H1 (cell line): ENCODE data around the gene PRPH2. TPM values are rescaled to one million over a fixed set of nuclear protein-coding genes. Genes with fewer than 3 reads are reported as not detected.

Source experiments
- CTCF ChIA-PET: fragments of 300-600 bp; sonication (Branson Sonifier 250); formaldehyde crosslinking; loops from one replicate; lab custom pipeline; 2021; ENCODE audit not compliant: partially characterized antibody; lab: Charles Lee
- POLR2A ChIA-PET: fragments of 300-600 bp; sonication (Branson Sonifier 250); formaldehyde crosslinking; loops from one replicate; lab custom pipeline; 2021; ENCODE audit warnings: inconsistent platforms; ENCODE audit not compliant: partially characterized antibody; lab: Charles Lee
- DNase-seq, 2 experiments: peaks; one replicate each; pipeline versions ENCODE4 v3.0.0 to v3.0.0-alpha.2; 2010 to 2022; ENCODE audit warnings: low spot score in 2 of 2, low read depth in 1 of 2, mixed read lengths in 1 of 2
- FAIRE-seq: peaks from 2 replicates; lab custom pipeline; 2011; peaks lifted over from hg19 to GRCh38; lab: Jason Lieb, UNC
- H2AFZ ChIP-seq: 2 replicates; pipeline ENCODE4 v1.8.1; 2012; ENCODE audit warnings: low read length, inconsistent platforms
- H2AK5ac ChIP-seq: 2 replicates; pipeline ENCODE4 v1.6.1; 2013; ENCODE audit warnings: low read depth, low read length
- H2BK120ac ChIP-seq: replicated peaks from 2 replicates; pipeline ENCODE3; 2013; ENCODE audit warnings: low read depth, low read length, inconsistent platforms
- H2BK12ac ChIP-seq: 2 replicates; pipeline ENCODE4 v1.6.1; 2013; ENCODE audit warnings: low read depth, low read length
- H2BK15ac ChIP-seq: 2 replicates; pipeline ENCODE4 v1.6.1; 2013; ENCODE audit warnings: low read length
- H2BK20ac ChIP-seq: 2 replicates; pipeline ENCODE4 v1.6.1; 2013; ENCODE audit warnings: low read length
- H2BK5ac ChIP-seq: 2 replicates; pipeline ENCODE4 v1.6.1; 2013; ENCODE audit warnings: low read depth, low read length
- H3K14ac ChIP-seq: 2 replicates; pipeline ENCODE4 v1.6.1; 2013; ENCODE audit warnings: inconsistent platforms; ENCODE audit not compliant: insufficient read length
- H3K18ac ChIP-seq: 2 replicates; pipeline ENCODE4 v1.6.1; 2013; ENCODE audit warnings: low read length; ENCODE audit errors: extremely low read depth
- H3K23ac ChIP-seq: 2 replicates; pipeline ENCODE4 v1.6.1; 2013; ENCODE audit warnings: inconsistent platforms; ENCODE audit not compliant: insufficient read length
- H3K23me2 ChIP-seq: 2 replicates; pipeline ENCODE4 v1.6.1; 2013; ENCODE audit warnings: low read depth, low read length
- H3K27ac ChIP-seq: 2 replicates; pipeline ENCODE4 v1.6.1; 2011; ENCODE audit warnings: low read depth, low read length, inconsistent platforms
- H3K27me3 ChIP-seq, 4 experiments: replicated peaks in 1 of 4; 1 replicate in 1 of 4; 2 replicates in 3 of 4; pipeline versions ENCODE4 v1.6.1 to v1.8.1; 2011 to 2013; ENCODE audit warnings: low read length in 3 of 4, mild to moderate bottlenecking in 3 of 4, inconsistent platforms in 2 of 4, mixed read lengths in 2 of 4, moderate library complexity in 1 of 4; ENCODE audit not compliant: control insufficient read depth in 3 of 4, insufficient read depth in 3 of 4; ENCODE audit errors: extremely low read depth in 1 of 4
- H3K36me3 ChIP-seq, 4 experiments: 2 replicates each; pipeline versions ENCODE4 v1.6.1 to v1.8.1; 2011 to 2013; ENCODE audit warnings: mild to moderate bottlenecking in 4 of 4, low read length in 3 of 4, moderate library complexity in 2 of 4, control low read depth in 1 of 4, inconsistent platforms in 1 of 4; ENCODE audit not compliant: insufficient read depth in 4 of 4, control insufficient read depth in 2 of 4
- H3K4ac ChIP-seq: replicated peaks from 2 replicates; pipeline ENCODE3; 2013; ENCODE audit warnings: low read length, low read depth, mixed read lengths, inconsistent platforms; ENCODE audit not compliant: insufficient read length
- H3K4me1 ChIP-seq, 4 experiments: replicated peaks in 1 of 4; 1 replicate in 1 of 4; 2 replicates in 3 of 4; pipeline versions ENCODE4 v1.6.1 to v1.8.1; 2011 to 2013; ENCODE audit warnings: low read length in 3 of 4, inconsistent platforms in 2 of 4, mixed read lengths in 1 of 4; ENCODE audit not compliant: insufficient read depth in 4 of 4, control insufficient read depth in 3 of 4
- H3K4me2 ChIP-seq, 2 experiments: 2 replicates each; pipeline versions ENCODE4 v1.6.1 to v1.8.1; 2011 to 2013; ENCODE audit warnings: low read depth in 2 of 2, low read length in 2 of 2, control low read depth in 1 of 2, inconsistent platforms in 1 of 2, mild to moderate bottlenecking in 1 of 2; ENCODE audit not compliant: insufficient read depth in 1 of 2
- H3K4me3 ChIP-seq, 4 experiments: fragments of 200-600, 300-600 bp in 1 of 4; sonication (generic), shearing (Covaris generic), sonication (Bioruptor Twin) in 1 of 4; 2 replicates each; pipeline versions ENCODE4 v1.5.1 to v1.8.1; 2011 to 2016; ENCODE audit warnings: low read length in 4 of 4, low read depth in 3 of 4, control low read depth in 2 of 4, inconsistent platforms in 2 of 4, mild to moderate bottlenecking in 2 of 4, mixed read lengths in 1 of 4, moderate library complexity in 1 of 4; ENCODE audit not compliant: insufficient read depth in 2 of 4; ENCODE audit errors: extremely low read depth in 1 of 4
- H3K56ac ChIP-seq: replicated peaks from 2 replicates; pipeline ENCODE3; 2013; ENCODE audit warnings: low read depth, mild to moderate bottlenecking, mixed read lengths, low read length, inconsistent platforms; ENCODE audit not compliant: insufficient read length
- H3K79me1 ChIP-seq: 2 replicates; pipeline ENCODE4 v1.6.1; 2013; ENCODE audit warnings: low read depth, low read length, control low read depth
- H3K79me2 ChIP-seq, 2 experiments: 2 replicates each; pipeline versions ENCODE4 v1.6.1 to v1.8.1; 2012 to 2013; ENCODE audit warnings: low read length in 2 of 2, mild to moderate bottlenecking in 2 of 2, inconsistent platforms in 1 of 2; ENCODE audit not compliant: insufficient read depth in 2 of 2, control insufficient read depth in 1 of 2
- H3K9ac ChIP-seq, 4 experiments: replicated peaks in 1 of 4; 1 replicate in 1 of 4; 2 replicates in 3 of 4; pipeline versions ENCODE4 v1.6.1 to v1.8.1; 2011 to 2013; ENCODE audit warnings: low read depth in 3 of 4, low read length in 3 of 4, control low read depth in 2 of 4, mild to moderate bottlenecking in 2 of 4, moderate library complexity in 2 of 4, inconsistent platforms in 1 of 4; ENCODE audit errors: extremely low read depth in 1 of 4
- H3K9me3 ChIP-seq, 2 experiments: 2 replicates each; pipeline versions ENCODE4 v1.6.1 to v1.8.1; 2012 to 2013; ENCODE audit warnings: mild to moderate bottlenecking in 2 of 2, moderate library complexity in 2 of 2, control low read depth in 1 of 2, inconsistent platforms in 1 of 2, low read depth in 1 of 2, low read length in 1 of 2, mixed read lengths in 1 of 2; ENCODE audit not compliant: insufficient read depth in 2 of 2
- H4K20me1 ChIP-seq, 2 experiments: replicated peaks in 1 of 2; 2 replicates each; pipeline versions ENCODE3 to v1.8.1; 2011 to 2013; ENCODE audit warnings: inconsistent platforms in 2 of 2, low read length in 2 of 2, mild to moderate bottlenecking in 1 of 2; ENCODE audit not compliant: insufficient read depth in 2 of 2, control insufficient read depth in 1 of 2
- H4K5ac ChIP-seq: 2 replicates; pipeline ENCODE4 v1.6.1; 2013; ENCODE audit warnings: low read length, low read depth, mixed read lengths, inconsistent platforms; ENCODE audit not compliant: insufficient read length
- H4K8ac ChIP-seq: 2 replicates; pipeline ENCODE4 v1.8.0; 2013; ENCODE audit warnings: mild to moderate bottlenecking, moderate library complexity, low read length, inconsistent platforms; ENCODE audit not compliant: insufficient read depth; ENCODE audit errors: extremely low read depth
- H4K91ac ChIP-seq: replicated peaks from 2 replicates; pipeline ENCODE3; 2013; ENCODE audit warnings: low read length, mixed read lengths, inconsistent platforms; ENCODE audit not compliant: insufficient read length
- BCL11A ChIP-seq, 2 experiments: IDR thresholded peaks; one replicate each; pipeline ENCODE4 v1.6.1; 2011; ENCODE audit warnings: low read depth in 2 of 2, low read length in 2 of 2, mild to moderate bottlenecking in 2 of 2
- CHD1 ChIP-seq: IDR thresholded peaks from 2 replicates; pipeline ENCODE4 v1.6.1; 2012; ENCODE audit warnings: low read depth, low read length, improper control_type of control experiment
- E2F6 ChIP-seq: IDR thresholded peaks from 2 replicates; pipeline ENCODE4 v1.6.1; 2012; ENCODE audit warnings: inconsistent platforms
- HDAC2 ChIP-seq, 2 experiments: fragments of 300-600 bp in 1 of 2; sonication (generic) in 1 of 2; IDR thresholded peaks; 2 replicates each; pipeline ENCODE4 v1.6.1; 2011 to 2012; ENCODE audit warnings: low read depth in 2 of 2, low read length in 2 of 2, mild to moderate bottlenecking in 2 of 2, moderate library complexity in 2 of 2, borderline replicate concordance in 1 of 2, inconsistent platforms in 1 of 2
- KDM1A ChIP-seq: fragments of 200-600, 300-600 bp; sonication (generic); IDR thresholded peaks from 2 replicates; pipeline ENCODE4 v1.7.1; 2016; ENCODE audit warnings: mild to moderate bottlenecking, low read length, borderline replicate concordance
- WGBS, 2 experiments: shearing (Covaris generic) in 1 of 2; methylation state at CpG; one replicate each; pipeline versions ENCODE4 v1.1.6 to v1.1.7; 2013 to 2015; ENCODE audit warnings: low lambda C conversion rate in 2 of 2, mixed read lengths in 2 of 2, inconsistent platforms in 1 of 2, low coverage in 1 of 2, missing lambda C conversion rate in 1 of 2; ENCODE audit not compliant: insufficient replicate concordance in 2 of 2, insufficient coverage in 1 of 2, insufficient read length in 1 of 2; ENCODE audit errors: extremely low coverage in 1 of 2, missing lambda C conversion rate in 1 of 2; 5-methylcytosine and 5-hydroxymethylcytosine counted together
- polyA plus RNA-seq, 7 experiments: library from polyadenylated mRNA; depleted of rRNA in 3 of 7; stranded (reverse) in 5 of 7; unstranded in 2 of 7; fragments of >200 nt in 5 of 7; fragments of 200-250 nt in 2 of 7; gene quantifications; 1 replicate in 5 of 7; 2 replicates in 1 of 7; 4 replicates in 1 of 7; pipeline versions ENCODE4 v1.2.1 to v1.2.3, GENCODE V29; 2011 to 2013; ENCODE audit warnings: missing spikeins in 2 of 7, mixed read lengths in 2 of 7
- total RNA-seq: library from RNA; stranded (reverse); fragmentation: NEBNext Ultra II Directional; extraction: Animal tissue kit (Norgen Biotek cat#: 25700); gene quantifications from 2 replicates; pipeline ENCODE4 v1.2.1, GENCODE V29; 2021

PRPH2 gene
- total and polyA plus RNA-seq, 2 of the 8 experiments (the other 6 are each of a cell fraction or from before 2014, with no cell fraction given), result 0.23 to 0.65 TPM

- Histone ChIP-seq H2BK15ac (0 out of 2 replicates have a peak overlapping the region, but pooled peaks have one; percentile 29), H3K79me1 (no peaks in the 10 kb centered on the region), H3K27me3 (no peaks in the 10 kb centered on the region; a peak in 1 of 7 replicates), H4K8ac (peak overlapping the region; percentile 28; the same call in 1 of the 2 replicates), H3K27ac (peak overlapping the region; percentile 70; the same call in 1 of the 2 replicates), H2BK12ac (0 out of 2 replicates have a peak overlapping the region, but pooled peaks have one; percentile 27), H3K56ac (no peak overlapping the region), H3K23ac (no peak overlapping the region), H3K18ac (peak overlapping the region; percentile 19; the same call in 1 of the 2 replicates), H2BK20ac (peak overlapping the region; percentile 61; the same call in 1 of the 2 replicates), H3K9me3 (peaks cover 5 to 6% of the 10 kb centered on the region in 2 experiments; a peak in 1 of 4 replicates), H2AK5ac (no peak overlapping the region), H3K4me1 (peaks cover 2 to 7% (median 5%) of the 10 kb centered on the region in 4 experiments; a peak in 5 of 7 replicates), H2BK5ac (0 out of 2 replicates have a peak overlapping the region, but pooled peaks have one; percentile 9), H2AFZ (peak overlapping the region; percentile 63; the same call in 1 of the 2 replicates), H3K23me2 (no peaks in the 10 kb centered on the region), H2BK120ac (no peak overlapping the region), H3K4ac (peak overlapping the region; percentile 5), H3K79me2 (no peaks in the 10 kb centered on the region), H4K91ac (peak overlapping the region; percentile 51), H3K4me2 (no peak overlapping the region), H3K9ac (peak overlapping the region in 1 of 4 experiments; percentile 22; a peak in 2 of 7 replicates), H4K5ac (no peak overlapping the region), H3K4me3 (no peak overlapping the region), H3K14ac (no peak overlapping the region), H4K20me1 (no peaks in the 10 kb centered on the region), H3K36me3 (no peaks in the 10 kb centered on the region)
- 95% methylated on average over 6 of the region's 6 CpGs; no CpG with 5 or more reads in 1 of the 2 experiments for WGBS, 2 experiments
- CTCF ChIA-PET, result interaction anchor here (1.2 kb wide), 1 partner anchor 17 kb away, joined by 4 read pairs; no protein-coding TSS in a partner anchor
- no peak for TF ChIP-seq E2F6
- TF ChIP-seq KDM1A, result no peak
- no peak for TF ChIP-seq HDAC2 (IDR thresholded peaks at IDR 0.05; ENCODE audit: borderline replicate concordance in 1 of 2, low read depth in 2 of 2, low read length in 2 of 2)
- TF ChIP-seq BCL11A (IDR thresholded peaks at IDR 0.05; ENCODE audit: low read depth in 2 of 2, low read length in 2 of 2), result no peak
- TF ChIP-seq CHD1, result no peak
- POLR2A ChIA-PET, result interaction anchor here (0.7 kb wide), 1 partner anchor 99 kb away, joined by 3 read pairs; no protein-coding TSS in a partner anchor
- DNase-seq (no peak), FAIRE-seq (no peak)
Observed at GRCh38 chr6:42709871-42710270, 12.5 kb downstream of the PRPH2 start.
